ENCODE results near the gene POLG2. TPM values are rescaled to one million over a fixed set of nuclear protein-coding genes. Genes with fewer than 3 reads are reported as not detected.
A peak's percentile ranks its signal among the peaks of the same experiment; 100 is the strongest.
"Not testable (repeated sequence)": the region's sequence is repeated elsewhere in the genome, so short reads cannot be mapped to it uniquely, and the experiment has no call there.

The POLG2 gene
- total RNA-seq, 1 experiment from 2014 or later = 28.9 TPM

GRCh38 chr17:64496348-64496785 lies 487 bp downstream of the POLG2 start:
- Mint-ChIP-seq H3K27me3 (ENCODE audit: insufficient read depth, unreplicated experiment) (no peaks in the 10 kb centered on the region), H3K4me1 (ENCODE audit: low read depth, unreplicated experiment) (peaks cover 45% of the 10 kb centered on the region), H3K27ac (ENCODE audit: unreplicated experiment) (peak overlapping the region; percentile 92), H3K4me3 (ENCODE audit: unreplicated experiment) (peak overlapping the region; percentile 96), H3K9me3 (ENCODE audit: unreplicated experiment) (no peaks in the 10 kb centered on the region), H3K36me3 (ENCODE audit: insufficient read depth, unreplicated experiment) (peaks cover 90% of the 10 kb centered on the region)
- ChIA-PET CTCF (interaction anchor here (1.0 to 1.7 kb wide), 4 partner anchors 10 to 153 kb away, joined by 3 to 10 read pairs (median 6); partner anchors contain the start of genes CEP95 and DDX5), POLR2A (interaction anchor here (0.5 to 3.0 kb wide), 6 partner anchors 10 to 351 kb away, joined by 3 to 79 read pairs (median 4); partner anchors contain the start of genes CEP95 and DDX5)
- Histone ChIP-seq H3K4me3 (ENCODE audit: low read depth, low read length) (peak overlapping the region; percentile 55), H3K9me3 (no peaks in the 10 kb centered on the region), H3K27me3 (replicated peaks; ENCODE audit: control insufficient read depth, insufficient read depth, low read length) (no peaks in the 10 kb centered on the region), H3K36me3 (ENCODE audit: control insufficient read depth, insufficient read depth, low read length) (peaks cover 10% of the 10 kb centered on the region), H3K4me1 (peaks cover 26% of the 10 kb centered on the region)
- DNase-seq = no peak
- intact Hi-C loops (cut with micrococcal nuclease; ENCODE audit: unreplicated experiment) = loop anchor here (2.0 to 5.0 kb wide), 2 partner anchors 76 to 189 kb away; no protein-coding TSS in a partner anchor
- TF ChIP-seq, protein P1, sequence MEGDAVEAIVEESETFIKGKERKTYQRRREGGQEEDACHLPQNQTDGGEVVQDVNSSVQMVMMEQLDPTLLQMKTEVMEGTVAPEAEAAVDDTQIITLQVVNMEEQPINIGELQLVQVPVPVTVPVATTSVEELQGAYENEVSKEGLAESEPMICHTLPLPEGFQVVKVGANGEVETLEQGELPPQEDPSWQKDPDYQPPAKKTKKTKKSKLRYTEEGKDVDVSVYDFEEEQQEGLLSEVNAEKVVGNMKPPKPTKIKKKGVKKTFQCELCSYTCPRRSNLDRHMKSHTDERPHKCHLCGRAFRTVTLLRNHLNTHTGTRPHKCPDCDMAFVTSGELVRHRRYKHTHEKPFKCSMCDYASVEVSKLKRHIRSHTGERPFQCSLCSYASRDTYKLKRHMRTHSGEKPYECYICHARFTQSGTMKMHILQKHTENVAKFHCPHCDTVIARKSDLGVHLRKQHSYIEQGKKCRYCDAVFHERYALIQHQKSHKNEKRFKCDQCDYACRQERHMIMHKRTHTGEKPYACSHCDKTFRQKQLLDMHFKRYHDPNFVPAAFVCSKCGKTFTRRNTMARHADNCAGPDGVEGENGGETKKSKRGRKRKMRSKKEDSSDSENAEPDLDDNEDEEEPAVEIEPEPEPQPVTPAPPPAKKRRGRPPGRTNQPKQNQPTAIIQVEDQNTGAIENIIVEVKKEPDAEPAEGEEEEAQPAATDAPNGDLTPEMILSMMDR (IDR thresholded peaks at IDR 0.05; ENCODE audit: insufficient read depth in 1 of 2, low read depth in 1 of 2, low read length in 1 of 2, severe bottlenecking in 1 of 2, unreplicated experiment in 1 of 2) = no peak
- BruUV-seq (replicated peaks) = no TSS peak

DNA sequence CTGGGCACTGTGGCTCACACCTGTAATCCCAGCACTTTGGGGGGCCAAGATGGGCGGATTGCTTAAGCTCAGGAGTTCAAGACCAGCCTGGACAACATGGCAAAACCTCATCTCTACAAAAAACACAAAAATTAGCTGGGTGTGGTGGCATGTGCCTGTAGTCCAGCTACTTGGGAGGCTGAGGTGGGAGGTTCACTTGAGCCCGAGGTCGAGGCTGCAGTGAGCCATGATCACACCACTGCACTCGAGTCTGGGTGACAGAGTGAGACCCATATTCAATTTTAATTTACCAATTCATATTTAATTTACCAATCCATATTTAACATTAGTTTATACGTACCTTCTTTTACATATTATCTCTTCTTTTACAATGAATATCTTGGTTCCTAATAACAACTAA lies 1.6 kb downstream of the POLG2 start:
- Mint-ChIP-seq H3K36me3 (ENCODE audit: insufficient read depth, unreplicated experiment) (peaks cover 88% of the 10 kb centered on the region), H3K4me1 (ENCODE audit: low read depth, unreplicated experiment) (peaks cover 40% of the 10 kb centered on the region), H3K4me3 (ENCODE audit: unreplicated experiment) (peak overlapping the region; percentile 48)
- H3K9me3 ChIP-seq; H3K27ac Mint-ChIP-seq (ENCODE audit: unreplicated experiment); H3K4me3 ChIP-seq (ENCODE audit: low read depth, low read length); BruUV-seq (replicated peaks); H3K36me3 ChIP-seq (ENCODE audit: control insufficient read depth, insufficient read depth, low read length); H3K27me3 Mint-ChIP-seq (ENCODE audit: insufficient read depth, unreplicated experiment); POLR2A ChIA-PET; H3K9me3 Mint-ChIP-seq (ENCODE audit: unreplicated experiment); H3K27me3 ChIP-seq (replicated peaks; ENCODE audit: control insufficient read depth, insufficient read depth, low read length); DNase-seq: not testable (repeated sequence)
- intact Hi-C loops (cut with micrococcal nuclease; ENCODE audit: unreplicated experiment) = loop anchor here (5.0 kb wide), 1 partner anchor 188 kb away; no protein-coding TSS in a partner anchor
- CTCF ChIA-PET = interaction anchor here (0.7 to 1.3 kb wide), 2 partner anchors 34 to 154 kb away, joined by 3 read pairs; no protein-coding TSS in a partner anchor
- H3K4me1 ChIP-seq = peaks cover 25% of the 10 kb centered on the region

GRCh38 chr17:64494121-64494520 lies 2.7 kb downstream of the POLG2 start:
- H3K4me3 Mint-ChIP-seq (ENCODE audit: unreplicated experiment) = no peak overlapping the region
- Histone ChIP-seq H3K9me3 (no peaks in the 10 kb centered on the region), H3K27me3 (replicated peaks; ENCODE audit: control insufficient read depth, insufficient read depth, low read length) (no peaks in the 10 kb centered on the region), H3K36me3 (ENCODE audit: control insufficient read depth, insufficient read depth, low read length) (peaks cover 2% of the 10 kb centered on the region; the same call in 1 of the 2 replicates), H3K4me1 (peaks cover 16% of the 10 kb centered on the region), H3K4me3 (ENCODE audit: low read depth, low read length) (no peak overlapping the region)
- BruUV-seq (replicated peaks) = no TSS peak
- H3K27ac Mint-ChIP-seq (ENCODE audit: unreplicated experiment) = no peak overlapping the region
- intact Hi-C loops (cut with micrococcal nuclease; ENCODE audit: unreplicated experiment) = no loop called here
- DNase-seq = no peak
- H3K27me3 Mint-ChIP-seq (ENCODE audit: insufficient read depth, unreplicated experiment) = no peaks in the 10 kb centered on the region
- peaks cover 84% of the 10 kb centered on the region for H3K36me3 Mint-ChIP-seq (ENCODE audit: insufficient read depth, unreplicated experiment)
- no peaks in the 10 kb centered on the region for H3K9me3 Mint-ChIP-seq (ENCODE audit: unreplicated experiment)
- POLR2A ChIA-PET = no interaction called here
- CTCF ChIA-PET = no interaction called here
- TF ChIP-seq, protein P1 (IDR thresholded peaks at IDR 0.05; ENCODE audit: insufficient read depth in 1 of 2, low read depth in 1 of 2, low read length in 1 of 2, severe bottlenecking in 1 of 2, unreplicated experiment in 1 of 2) = no peak
- H3K4me1 Mint-ChIP-seq (ENCODE audit: low read depth, unreplicated experiment) = peaks cover 29% of the 10 kb centered on the region
